MCF 10A (cell line): ENCODE data around the gene GBGT1. TPM values are rescaled to one million over a fixed set of nuclear protein-coding genes. Genes with fewer than 3 reads are reported as not detected.

Experiments
- BruUV-seq: library from RNA; stranded (reverse); fragments of 400-500 nt; replicated peaks from 2 replicates; lab custom pipeline; 2021; lab: Mats Ljungman, UMichigan
- CTCF ChIA-PET: fragments of 300-600 bp; sonication (Branson Sonifier 250); formaldehyde crosslinking; extraction: SDS; loops from one replicate; lab custom pipeline; 2021; ENCODE audit warnings: antibody characterized with exemption, inconsistent platforms; lab: Yijun Ruan, JAX
- POLR2A ChIA-PET: fragments of 300-600, 350-650 bp; sonication (Branson Sonifier 250); formaldehyde crosslinking; extraction: SDS; loops from one replicate; lab custom pipeline; 2020; ENCODE audit warnings: antibody characterized with exemption, inconsistent platforms; lab: Yijun Ruan, JAX
- DNase-seq: peaks from one replicate; pipeline ENCODE4 v3.0.0-alpha.2; 2018; ENCODE audit not compliant: unreplicated experiment
- H3K27ac Mint-ChIP-seq: one replicate; pipeline ENCODE4 v1.8.0; 2022; ENCODE audit warnings: mild to moderate bottlenecking, low read depth, mixed read lengths; ENCODE audit not compliant: unreplicated experiment
- H3K27me3 Mint-ChIP-seq: one replicate; pipeline ENCODE4 v1.8.0; 2022; ENCODE audit warnings: mixed read lengths; ENCODE audit not compliant: insufficient read depth, unreplicated experiment
- H3K36me3 Mint-ChIP-seq: one replicate; pipeline ENCODE4 v1.8.0; 2022; ENCODE audit warnings: mild to moderate bottlenecking, moderate library complexity, mixed read lengths; ENCODE audit not compliant: insufficient read depth, unreplicated experiment
- H3K4me1 Mint-ChIP-seq: one replicate; pipeline ENCODE4 v1.8.0; 2022; ENCODE audit warnings: mixed read lengths; ENCODE audit not compliant: insufficient read depth, unreplicated experiment
- H3K4me3 Mint-ChIP-seq: one replicate; pipeline ENCODE4 v1.8.0; 2022; ENCODE audit warnings: mild to moderate bottlenecking, moderate library complexity, mixed read lengths; ENCODE audit not compliant: unreplicated experiment
- H3K9me3 Mint-ChIP-seq: one replicate; pipeline ENCODE4 v1.8.0; 2022; ENCODE audit warnings: mixed read lengths; ENCODE audit not compliant: unreplicated experiment
- CTCF ChIP-seq: fragments of 200-600 bp; IDR thresholded peaks from one replicate; pipeline ENCODE4 v1.8.0; 2022; ENCODE audit warnings: antibody characterized with exemption, mild to moderate bottlenecking; ENCODE audit not compliant: unreplicated experiment
- intact Hi-C: fragments of 100-400 bp; cut with micrococcal nuclease; formaldehyde crosslinking; loops from 2 replicates; pipeline ENCODE4 v1.14.1; 2022
- total RNA-seq: library from RNA; stranded (reverse); gene quantifications from 2 replicates; pipeline ENCODE4 v1.2.3, GENCODE V29; 2022

The GBGT1 gene
- total RNA-seq, 1 experiment from 2014 or later = not detected

- H3K27ac Mint-ChIP-seq = no peak overlapping the region
- intact Hi-C loops = no loop called here
- POLR2A ChIA-PET = interaction anchor here (0.9 kb wide), 1 partner anchor 137 kb away, joined by 4 read pairs; no protein-coding TSS in a partner anchor
These were observed 4.1 kb upstream of the GBGT1 start for GRCh38 chr9:133167769-133168168.

GRCh38 chr9:133167096-133167730, 3.5 kb upstream of the GBGT1 start:
- H3K4me3 Mint-ChIP-seq = no peak overlapping the region
- intact Hi-C loops = no loop called here
- no peaks in the 10 kb centered on the region for H3K36me3 Mint-ChIP-seq
- no peak overlapping the region for H3K27ac Mint-ChIP-seq
- no TSS peak for BruUV-seq
- no peaks in the 10 kb centered on the region for H3K9me3 Mint-ChIP-seq
- H3K27me3 Mint-ChIP-seq = peaks cover 10% of the 10 kb centered on the region
- no peak for TF ChIP-seq CTCF
- DNase-seq = no peak
- no peaks in the 10 kb centered on the region for H3K4me1 Mint-ChIP-seq
- CTCF ChIA-PET = interaction anchor here (0.6 to 2.4 kb wide), 7 partner anchors 13 to 463 kb away, joined by 3 to 17 read pairs (median 6); no protein-coding TSS in a partner anchor
- POLR2A ChIA-PET = interaction anchor here (0.9 kb wide), 1 partner anchor 137 kb away, joined by 4 read pairs; no protein-coding TSS in a partner anchor

More at GRCh38 chr9:133167769-133168168, 4.1 kb upstream of the GBGT1 start:
- CTCF ChIA-PET = interaction anchor here (0.6 to 2.4 kb wide), 4 partner anchors 12 to 195 kb away, joined by 3 to 17 read pairs (median 6); no protein-coding TSS in a partner anchor
- no peak for DNase-seq
- BruUV-seq = no TSS peak
- H3K36me3 Mint-ChIP-seq = no peaks in the 10 kb centered on the region
- no peak for TF ChIP-seq CTCF
- H3K4me3 Mint-ChIP-seq = no peak overlapping the region
- peaks cover 14% of the 10 kb centered on the region for H3K27me3 Mint-ChIP-seq
- H3K4me1 Mint-ChIP-seq = no peaks in the 10 kb centered on the region
- no peaks in the 10 kb centered on the region for H3K9me3 Mint-ChIP-seq

- intact Hi-C loops = no loop called here
- H3K36me3 Mint-ChIP-seq = no peaks in the 10 kb centered on the region
- no TSS peak for BruUV-seq
- H3K9me3 Mint-ChIP-seq = no peaks in the 10 kb centered on the region
- H3K27me3 Mint-ChIP-seq = peaks cover 2% of the 10 kb centered on the region
- no peaks in the 10 kb centered on the region for H3K4me1 Mint-ChIP-seq
- H3K4me3 Mint-ChIP-seq = no peak overlapping the region
- POLR2A ChIA-PET = interaction anchor here (0.6 kb wide), 1 partner anchor 32 kb away, joined by 3 read pairs; no protein-coding TSS in a partner anchor
- no peak for TF ChIP-seq CTCF
- CTCF ChIA-PET = interaction anchor here (0.5 to 2.1 kb wide), 4 partner anchors 8 to 803 kb away, joined by 3 to 9 read pairs (median 4); no protein-coding TSS in a partner anchor
- no peak overlapping the region for H3K27ac Mint-ChIP-seq
- DNase-seq = no peak
These were observed 2.7 kb upstream of the GBGT1 start for GRCh38 chr9:133166392-133166791.

- Mint-ChIP-seq H3K27ac (no peak overlapping the region), H3K9me3 (no peaks in the 10 kb centered on the region), H3K4me3 (no peak overlapping the region), H3K4me1 (no peaks in the 10 kb centered on the region), H3K36me3 (no peaks in the 10 kb centered on the region), H3K27me3 (no peaks in the 10 kb centered on the region)
- no peak for TF ChIP-seq CTCF
- intact Hi-C loops = no loop called here
- BruUV-seq = no TSS peak
- ChIA-PET CTCF (interaction anchor here (2.1 kb wide), 1 partner anchor 18 kb away, joined by 9 read pairs; no protein-coding TSS in a partner anchor), POLR2A (no interaction called here)
- no peak for DNase-seq
These were observed 1.7 kb upstream of the GBGT1 start for GRCh38 chr9:133165452-133165730.
